ENCODE measurements around the gene RFC3. TPM values are rescaled to one million over a fixed set of nuclear protein-coding genes. Genes with fewer than 3 reads are reported as not detected.

Gene RFC3
- total RNA-seq, 1 donor from 2014 or later = 45.1 TPM

DNA sequence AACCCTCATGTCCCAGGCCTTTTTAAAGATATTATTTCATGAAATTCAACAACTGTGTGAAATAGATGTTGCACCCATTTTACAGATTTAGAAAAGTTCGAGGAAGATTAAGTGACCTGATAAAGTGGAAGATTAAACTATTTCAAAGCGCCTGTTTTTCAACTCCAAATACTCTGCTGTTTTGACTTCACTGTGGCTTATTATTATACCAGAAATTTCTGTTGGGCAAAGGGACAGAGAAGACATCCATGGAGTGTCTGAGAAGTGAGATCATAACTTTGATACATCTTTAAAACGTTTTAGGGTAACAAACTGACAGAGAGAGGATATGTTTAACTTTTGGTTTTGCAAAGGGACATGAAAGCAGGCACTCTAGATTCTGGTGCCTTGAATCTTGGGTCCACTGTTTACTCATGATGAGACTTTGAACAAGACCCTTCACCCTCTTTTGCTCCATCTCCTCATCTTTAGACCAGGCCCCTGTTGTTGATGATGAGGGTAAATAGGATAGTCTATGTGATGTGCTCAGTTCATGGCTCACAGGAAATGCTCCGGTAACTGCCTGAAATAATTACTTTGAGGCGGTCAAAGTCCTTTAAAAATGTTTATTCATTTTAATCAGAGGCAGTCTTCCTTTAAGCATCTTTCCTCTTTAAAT, 55.4 kb downstream of the RFC3 start:
- no peak overlapping the region for H3K4me3 ChIP-seq (ENCODE audit: low read depth, low read length)
- TF ChIP-seq, protein P1, sequence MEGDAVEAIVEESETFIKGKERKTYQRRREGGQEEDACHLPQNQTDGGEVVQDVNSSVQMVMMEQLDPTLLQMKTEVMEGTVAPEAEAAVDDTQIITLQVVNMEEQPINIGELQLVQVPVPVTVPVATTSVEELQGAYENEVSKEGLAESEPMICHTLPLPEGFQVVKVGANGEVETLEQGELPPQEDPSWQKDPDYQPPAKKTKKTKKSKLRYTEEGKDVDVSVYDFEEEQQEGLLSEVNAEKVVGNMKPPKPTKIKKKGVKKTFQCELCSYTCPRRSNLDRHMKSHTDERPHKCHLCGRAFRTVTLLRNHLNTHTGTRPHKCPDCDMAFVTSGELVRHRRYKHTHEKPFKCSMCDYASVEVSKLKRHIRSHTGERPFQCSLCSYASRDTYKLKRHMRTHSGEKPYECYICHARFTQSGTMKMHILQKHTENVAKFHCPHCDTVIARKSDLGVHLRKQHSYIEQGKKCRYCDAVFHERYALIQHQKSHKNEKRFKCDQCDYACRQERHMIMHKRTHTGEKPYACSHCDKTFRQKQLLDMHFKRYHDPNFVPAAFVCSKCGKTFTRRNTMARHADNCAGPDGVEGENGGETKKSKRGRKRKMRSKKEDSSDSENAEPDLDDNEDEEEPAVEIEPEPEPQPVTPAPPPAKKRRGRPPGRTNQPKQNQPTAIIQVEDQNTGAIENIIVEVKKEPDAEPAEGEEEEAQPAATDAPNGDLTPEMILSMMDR (conservative IDR thresholded peaks at IDR 0.05; ENCODE audit: low read depth, low read length) = no peak
- no peak for DNase-seq (ENCODE audit: low read depth)

DNA sequence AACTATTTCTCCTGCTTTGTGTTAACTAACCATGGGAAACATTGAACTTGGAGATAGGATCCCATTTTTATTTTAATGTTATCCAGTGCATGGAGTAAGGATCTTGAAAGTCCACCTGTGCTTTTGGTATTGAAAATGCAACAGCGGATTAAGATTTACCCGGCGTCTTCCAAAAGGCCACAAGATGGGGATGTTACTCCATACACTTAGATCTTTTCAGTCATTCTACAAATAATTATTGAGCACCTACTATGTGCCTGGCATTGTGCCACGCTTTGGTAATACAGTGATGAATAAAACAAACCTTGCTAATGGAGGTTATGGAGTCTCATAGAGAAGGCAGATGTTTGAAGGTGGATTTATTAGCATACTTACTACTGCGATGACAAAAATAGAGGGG, 56.9 kb downstream of the RFC3 start:
- H3K4me3 ChIP-seq (ENCODE audit: low read depth, low read length) = no peak overlapping the region
- DNase-seq (ENCODE audit: low read depth) = no peak
- TF ChIP-seq, protein P1 (conservative IDR thresholded peaks at IDR 0.05; ENCODE audit: low read depth, low read length) = peak; percentile 18

DNA sequence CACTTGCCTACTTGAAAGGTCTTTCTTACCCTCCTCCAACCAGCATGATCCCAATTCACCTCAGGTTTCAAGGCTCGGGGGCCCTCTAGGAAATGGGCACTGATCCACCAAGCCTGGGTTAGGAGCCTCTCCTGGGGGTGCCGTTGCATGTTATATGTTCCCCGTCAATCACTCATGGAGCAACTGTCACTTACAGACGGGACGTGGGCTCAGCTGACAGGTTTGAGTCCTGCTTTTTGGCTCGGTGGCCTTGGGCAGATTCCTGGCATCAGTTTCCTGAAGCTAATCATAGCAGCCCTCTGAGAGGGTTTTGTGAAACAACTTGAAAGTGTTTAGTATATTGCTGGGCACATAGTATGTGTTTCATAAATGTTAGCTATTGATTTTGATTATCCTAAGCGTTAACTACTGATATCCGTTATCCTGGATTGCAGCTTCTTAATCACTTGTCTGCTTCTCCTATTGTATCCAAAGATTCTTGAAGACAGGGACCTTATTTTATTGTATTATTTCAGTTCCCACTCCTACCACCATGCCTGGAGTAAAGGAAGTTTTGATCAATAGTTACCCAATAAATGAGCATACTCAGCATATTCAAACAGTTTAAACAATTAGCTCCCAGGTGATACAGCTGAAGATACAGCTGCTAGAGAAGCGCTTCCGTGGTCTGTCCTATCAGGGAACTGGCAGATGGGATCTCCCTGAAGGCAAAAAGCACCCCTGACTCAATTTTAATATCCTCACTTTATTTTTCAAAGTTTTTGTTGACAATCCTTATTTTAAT, 57.9 kb downstream of the RFC3 start:
- no peak for DNase-seq (ENCODE audit: low read depth)
- TF ChIP-seq, protein P1 (conservative IDR thresholded peaks at IDR 0.05; ENCODE audit: low read depth, low read length) = no peak
- H3K4me3 ChIP-seq (ENCODE audit: low read depth, low read length) = no peak overlapping the region

DNA sequence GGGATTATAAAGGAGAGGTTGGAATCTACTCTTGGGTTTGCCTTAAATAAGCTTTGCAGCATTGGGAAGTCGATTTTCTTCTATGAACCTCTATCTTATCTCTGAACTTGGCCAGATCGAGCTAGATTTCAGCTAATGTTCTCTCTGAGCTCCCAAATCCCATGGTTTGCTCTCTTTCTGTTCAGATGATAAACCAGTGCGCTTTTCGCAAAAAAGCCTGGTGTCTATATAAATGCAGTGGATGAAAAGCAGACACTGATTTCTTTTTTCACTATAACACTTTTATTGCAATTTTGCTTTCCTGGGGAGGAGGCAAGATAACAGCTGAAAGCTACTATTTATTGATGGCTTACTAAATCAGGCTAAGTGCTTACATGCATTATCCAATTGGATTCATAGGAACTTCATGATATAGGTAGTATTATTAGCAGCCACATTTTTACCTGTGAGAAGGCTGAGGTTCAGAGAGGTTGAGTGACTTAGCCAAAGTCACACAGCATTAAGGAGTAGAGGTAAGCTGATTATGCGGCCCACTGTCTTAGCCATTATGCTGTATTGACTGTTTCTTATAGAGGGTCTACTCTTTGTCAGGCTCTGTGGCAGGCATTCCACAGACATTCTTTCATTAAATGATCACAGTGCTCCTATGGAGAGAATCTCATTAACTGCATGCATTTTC, 58.9 kb downstream of the RFC3 start:
- H3K4me3 ChIP-seq (ENCODE audit: low read depth, low read length) = no peak overlapping the region
- no peak for DNase-seq (ENCODE audit: low read depth)
- TF ChIP-seq, protein P1 (conservative IDR thresholded peaks at IDR 0.05; ENCODE audit: low read depth, low read length) = no peak

DNA sequence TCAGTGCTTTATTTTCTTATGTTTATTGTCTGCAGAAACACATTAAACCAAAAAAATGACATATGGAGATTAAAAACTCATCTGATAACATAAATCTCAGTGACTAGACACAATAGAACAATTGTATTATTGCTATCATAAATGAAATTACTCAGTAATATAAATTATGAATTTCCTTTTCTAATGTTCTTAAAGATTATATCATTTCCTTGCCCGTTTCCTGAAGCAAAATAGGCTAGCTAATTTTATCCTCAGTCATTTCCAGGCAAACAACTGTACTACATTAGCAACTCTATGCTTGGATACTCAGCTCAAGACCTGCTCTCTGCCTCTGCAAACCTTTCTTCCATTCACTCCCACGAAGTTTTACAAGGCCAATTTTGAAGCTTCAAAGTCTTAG, 61.2 kb downstream of the RFC3 start:
- H3K4me3 ChIP-seq (ENCODE audit: low read depth, low read length) = no peak overlapping the region
- DNase-seq (ENCODE audit: low read depth) = no peak
- TF ChIP-seq, protein P1 (conservative IDR thresholded peaks at IDR 0.05; ENCODE audit: low read depth, low read length) = no peak

DNA sequence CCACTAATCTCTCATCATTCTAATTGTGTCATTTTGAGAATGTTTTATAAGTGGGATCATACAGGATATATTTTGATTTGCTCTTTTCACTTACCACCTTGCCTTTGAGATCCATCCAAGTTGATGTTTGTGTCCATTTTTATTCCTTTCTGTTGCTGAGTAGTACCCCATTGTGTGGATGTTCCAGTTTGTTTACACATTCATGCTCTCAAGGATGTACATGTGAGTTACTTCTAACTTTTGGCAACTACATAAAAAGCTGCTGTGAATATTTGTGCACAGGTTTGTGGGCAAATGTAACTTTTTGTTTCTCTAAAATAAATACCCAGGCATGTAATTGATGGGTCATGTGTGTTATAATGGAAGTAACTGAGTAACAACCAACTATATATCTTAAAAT, 64.9 kb downstream of the RFC3 start:
- H3K4me3 ChIP-seq (ENCODE audit: low read depth, low read length) = no peak overlapping the region
- TF ChIP-seq, protein P1 (conservative IDR thresholded peaks at IDR 0.05; ENCODE audit: low read depth, low read length) = no peak
- DNase-seq (ENCODE audit: low read depth) = no peak
